Lung (tissue), 12 donors: ENCODE measurements around the gene RASGRF1. TPM values are rescaled to one million over a fixed set of nuclear protein-coding genes. Genes with fewer than 3 reads are reported as not detected.

Experiments used
- ATAC-seq: fragments of 200-7000 bp; cut with Tn5 transposase; one replicate; pipeline ENCODE4 v1.9.1; 2020; ENCODE audit warnings: moderate number of reproducible peaks; ENCODE audit not compliant: insufficient read depth, low FRiP score
- DNase-seq, 3 donors: peaks; one replicate each; pipeline ENCODE4 v3.0.0-alpha.2; 2013 to 2017
- H3K27ac ChIP-seq, 2 donors: one replicate each; pipeline ENCODE4 v1.5.1; 2013; ENCODE audit warnings: mild to moderate bottlenecking in 2 of 2, moderate library complexity in 2 of 2, control low read depth in 1 of 2, inconsistent platforms in 1 of 2, low read depth in 1 of 2, low read length in 1 of 2
- H3K27me3 ChIP-seq, 3 donors: one replicate each; pipeline ENCODE4 v1.5.1; 2013; ENCODE audit warnings: low read length in 2 of 3; ENCODE audit not compliant: control insufficient read depth in 3 of 3, insufficient read depth in 3 of 3
- H3K36me3 ChIP-seq, 4 donors: one replicate each; pipeline ENCODE4 v1.5.1; 2013; ENCODE audit warnings: low read length in 4 of 4, mild to moderate bottlenecking in 1 of 4, moderate library complexity in 1 of 4; ENCODE audit not compliant: control insufficient read depth in 4 of 4, insufficient read depth in 4 of 4
- H3K4me1 ChIP-seq, 5 donors: one replicate each; pipeline ENCODE4 v1.5.1; 2013; ENCODE audit warnings: low read length in 5 of 5, mild to moderate bottlenecking in 2 of 5, moderate library complexity in 1 of 5; ENCODE audit not compliant: control insufficient read depth in 5 of 5, insufficient read depth in 5 of 5
- H3K4me3 ChIP-seq: one replicate; pipeline ENCODE4 v1.5.1; 2013; ENCODE audit warnings: mild to moderate bottlenecking, control low read depth, moderate library complexity
- H3K9ac ChIP-seq, 2 donors: one replicate each; pipeline ENCODE4 v1.5.1; 2013; ENCODE audit warnings: low read length in 2 of 2, control low read depth in 1 of 2; ENCODE audit not compliant: insufficient read depth in 1 of 2
- H3K9me3 ChIP-seq, 4 donors: one replicate each; pipeline ENCODE4 v1.5.1; 2013; ENCODE audit warnings: low read length in 3 of 4, mild to moderate bottlenecking in 1 of 4, moderate library complexity in 1 of 4; ENCODE audit not compliant: control insufficient read depth in 4 of 4, insufficient read depth in 3 of 4
- WGBS, 2 donors: extraction: QIAGEN DNeasy Blood & Tissue Kit; methylation state at CpG; one replicate each; pipeline ENCODE4 v1.1.7; 2013; 5-methylcytosine and 5-hydroxymethylcytosine counted together
- polyA plus RNA-seq, 2 donors: library from polyadenylated mRNA; stranded (reverse); fragments of 200-250 nt; gene quantifications; one replicate each; pipeline ENCODE4 v1.2.1, GENCODE V29; 2013
- total RNA-seq, 2 donors: library from RNA; depleted of rRNA in 1 of 2; stranded (reverse); fragments of >200 nt in 1 of 2; gene quantifications; one replicate each; pipeline ENCODE4 v1.2.1, GENCODE V29; 2014 to 2021
- TF ChIP-seq, protein P1 (sequence below): IDR thresholded peaks from 2 replicates; pipeline ENCODE4 v1.5.1; 2012; ENCODE audit warnings: mild to moderate bottlenecking; ENCODE audit errors: control extremely low read depth, extremely low read depth
- donor health status: control.
- donor health status: control.
- donor health status: Bipolar disorder and iron deficiency.
- donor health status: healthy.
- donor health status: DM: yes; HTN: yes; CAD: no.

The RASGRF1 gene
- total and polyA plus RNA-seq, 4 donors, result 10.9 to 71.2 (median 24.6) TPM

DNA sequence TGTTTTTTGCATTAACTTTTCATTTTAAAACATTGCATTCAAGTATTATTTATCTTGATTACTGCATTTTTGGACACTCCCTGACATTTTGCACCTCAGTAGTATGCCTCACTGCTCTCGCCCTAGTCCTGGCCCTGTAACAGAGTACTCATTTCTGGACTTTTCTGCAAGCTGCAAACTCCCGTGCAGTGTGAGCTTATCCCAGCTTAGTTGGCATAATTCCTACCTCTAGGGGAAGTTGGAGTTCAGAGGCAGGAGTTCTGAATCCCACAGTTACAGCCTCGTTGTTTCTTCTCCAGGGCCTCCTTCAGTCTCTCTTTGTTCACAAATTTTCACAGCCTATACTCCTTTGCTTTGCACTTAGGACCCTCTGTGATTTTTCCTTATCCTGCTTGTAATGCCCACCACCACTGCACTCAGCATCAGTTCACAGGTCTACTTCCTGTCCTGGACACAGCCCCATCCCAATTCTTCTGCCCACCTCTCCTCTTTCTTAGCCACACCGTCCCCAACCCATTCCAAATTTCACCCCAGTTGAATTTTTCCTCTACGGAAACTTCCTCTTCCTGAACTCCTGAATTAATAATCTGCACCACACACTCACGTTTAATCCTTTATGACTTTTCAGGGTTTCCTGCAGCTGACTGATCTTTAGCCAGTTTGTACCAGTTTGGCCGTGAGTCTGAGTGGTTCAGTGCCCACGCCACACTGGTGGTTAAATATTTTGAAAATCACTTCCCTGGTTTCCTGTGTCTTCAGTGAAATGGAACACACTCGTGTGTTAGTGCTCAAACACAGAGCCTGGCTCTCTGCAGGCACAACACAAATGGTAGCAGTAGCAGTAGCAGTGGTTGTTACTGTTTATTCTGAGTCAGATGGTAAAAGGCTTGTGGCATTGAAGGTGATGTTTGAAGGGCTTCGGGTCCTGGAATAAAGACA, 139.4 kb downstream of the RASGRF1 start:
- peak; percentile 16 for ATAC-seq
- Histone ChIP-seq H3K27me3 (no peaks in the 10 kb centered on the region), H3K4me1 (peaks cover 0 to 9% (median 4%) of the 10 kb centered on the region in 5 donors), H3K9me3 (no peaks in the 10 kb centered on the region), H3K9ac (no peak overlapping the region), H3K4me3 (no peak overlapping the region), H3K36me3 (no peaks in the 10 kb centered on the region), H3K27ac (peak overlapping the region in 1 of 2 donors; percentile 94)
- TF ChIP-seq, protein P1, sequence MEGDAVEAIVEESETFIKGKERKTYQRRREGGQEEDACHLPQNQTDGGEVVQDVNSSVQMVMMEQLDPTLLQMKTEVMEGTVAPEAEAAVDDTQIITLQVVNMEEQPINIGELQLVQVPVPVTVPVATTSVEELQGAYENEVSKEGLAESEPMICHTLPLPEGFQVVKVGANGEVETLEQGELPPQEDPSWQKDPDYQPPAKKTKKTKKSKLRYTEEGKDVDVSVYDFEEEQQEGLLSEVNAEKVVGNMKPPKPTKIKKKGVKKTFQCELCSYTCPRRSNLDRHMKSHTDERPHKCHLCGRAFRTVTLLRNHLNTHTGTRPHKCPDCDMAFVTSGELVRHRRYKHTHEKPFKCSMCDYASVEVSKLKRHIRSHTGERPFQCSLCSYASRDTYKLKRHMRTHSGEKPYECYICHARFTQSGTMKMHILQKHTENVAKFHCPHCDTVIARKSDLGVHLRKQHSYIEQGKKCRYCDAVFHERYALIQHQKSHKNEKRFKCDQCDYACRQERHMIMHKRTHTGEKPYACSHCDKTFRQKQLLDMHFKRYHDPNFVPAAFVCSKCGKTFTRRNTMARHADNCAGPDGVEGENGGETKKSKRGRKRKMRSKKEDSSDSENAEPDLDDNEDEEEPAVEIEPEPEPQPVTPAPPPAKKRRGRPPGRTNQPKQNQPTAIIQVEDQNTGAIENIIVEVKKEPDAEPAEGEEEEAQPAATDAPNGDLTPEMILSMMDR, result no peak
- 31 to 35% methylated on average over 10 of the region's 10 CpGs for WGBS, 2 donors
- peak in 2 of 3 donors; percentile 71 to 82 for DNase-seq

DNA sequence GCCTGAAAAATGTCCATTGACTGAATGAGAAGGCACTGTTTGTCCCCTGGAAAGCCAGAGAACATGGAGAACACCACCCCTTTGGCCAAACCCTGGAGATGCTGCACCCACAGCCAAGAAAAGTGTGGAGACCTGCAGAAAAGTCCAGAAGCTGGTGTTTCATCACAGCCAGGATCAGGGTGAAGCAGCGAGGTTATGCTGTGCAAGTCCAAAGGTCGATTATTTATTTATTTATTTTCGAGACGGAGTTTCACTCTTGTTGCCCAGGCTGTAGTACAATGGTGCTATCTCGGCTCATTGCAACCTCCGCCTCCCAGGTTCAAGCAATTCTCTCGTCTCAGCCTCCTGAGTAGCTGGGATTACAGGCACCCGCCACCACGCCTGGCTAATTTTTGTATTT, 140.2 kb downstream of the RASGRF1 start:
- no peaks in the 10 kb centered on the region for H3K27me3 ChIP-seq
- H3K36me3 ChIP-seq, result no peaks in the 10 kb centered on the region
- ATAC-seq (no peak), DNase-seq (no peak)
- TF ChIP-seq, protein P1, result no peak
- H3K4me3 ChIP-seq, result no peak overlapping the region
- 96% methylated on average over 9 of the region's 9 CpGs for WGBS, 2 donors
- H3K4me1 ChIP-seq, result peaks cover 0 to 9% (median 4%) of the 10 kb centered on the region in 5 donors
- no peaks in the 10 kb centered on the region for H3K9me3 ChIP-seq
- no peak overlapping the region for H3K9ac ChIP-seq
- peak overlapping the region in 1 of 2 donors; percentile 71 for H3K27ac ChIP-seq

DNA sequence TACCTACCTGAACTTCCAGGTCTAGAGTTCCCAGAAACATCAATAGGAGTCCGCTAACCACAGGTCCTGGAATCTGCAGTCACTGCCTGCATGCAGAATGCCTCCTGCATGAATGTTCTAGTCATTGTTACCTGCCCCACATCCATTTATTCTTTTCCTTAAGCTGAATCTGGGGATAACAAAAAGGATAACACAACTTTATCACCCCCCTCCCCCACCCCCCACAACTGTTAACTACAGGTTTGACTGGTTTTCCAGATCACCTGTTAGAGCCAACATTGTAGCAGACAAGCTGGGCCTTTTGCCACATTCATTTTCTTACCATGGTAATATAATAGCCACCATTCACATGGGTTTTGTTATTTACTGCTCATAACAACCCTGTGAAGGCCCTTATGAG, 141.1 kb downstream of the RASGRF1 start:
- Histone ChIP-seq H3K4me1 (peaks cover 0 to 11% (median 4%) of the 10 kb centered on the region in 5 donors), H3K36me3 (no peaks in the 10 kb centered on the region), H3K4me3 (no peak overlapping the region), H3K9ac (no peak overlapping the region), H3K27ac (no peak overlapping the region), H3K27me3 (no peaks in the 10 kb centered on the region), H3K9me3 (no peaks in the 10 kb centered on the region)
- TF ChIP-seq, protein P1, result no peak
- DNase-seq (peak in 1 of 3 donors; percentile 32), ATAC-seq (no peak)
- 0 to 40% methylated on average over 1 of the region's 1 CpG for WGBS, 2 donors
